GM23248 (cell line): Measurements from ENCODE around the gene SCAMP4. TPM values are rescaled to one million over a fixed set of nuclear protein-coding genes. Genes with fewer than 3 reads are reported as not detected.

Experiments used
- DNase-seq: peaks from one replicate; pipeline ENCODE4 v3.0.0-alpha.2; 2015
- H2AFZ ChIP-seq: fragments of 200-600 bp; sonication (generic); 2 replicates; pipeline ENCODE4 v1.6.1; 2016; ENCODE audit warnings: antibody characterized with exemption
- H3F3A ChIP-seq: fragments of 200-600 bp; sonication (generic); 2 replicates; pipeline ENCODE4 v1.6.1; 2016; ENCODE audit warnings: mild to moderate bottlenecking, antibody characterized with exemption, mixed run types; ENCODE audit not compliant: insufficient read depth
- H3K27ac ChIP-seq: fragments of 200-600 bp; sonication (generic); 2 replicates; pipeline ENCODE4 v1.5.1; 2016; ENCODE audit warnings: mild to moderate bottlenecking
- H3K27me3 ChIP-seq: fragments of 200-600 bp; sonication (generic); replicated peaks from 2 replicates; pipeline ENCODE4 v1.6.1; 2016; ENCODE audit warnings: mild to moderate bottlenecking; ENCODE audit not compliant: insufficient read depth
- H3K36me3 ChIP-seq: fragments of 200-600 bp; sonication (generic); 2 replicates; pipeline ENCODE4 v1.6.1; 2016; ENCODE audit warnings: low read depth, mild to moderate bottlenecking
- H3K4me1 ChIP-seq: fragments of 200-600 bp; sonication (generic); 2 replicates; pipeline ENCODE4 v1.6.1; 2016; ENCODE audit warnings: mild to moderate bottlenecking; ENCODE audit not compliant: insufficient read depth
- H3K4me2 ChIP-seq: fragments of 200-600 bp; sonication (generic); one replicate; pipeline ENCODE4 v1.6.1; 2016; ENCODE audit warnings: mild to moderate bottlenecking; ENCODE audit not compliant: unreplicated experiment
- H3K4me3 ChIP-seq: fragments of 200-600 bp; sonication (generic); 2 replicates; pipeline ENCODE4 v1.5.1; 2016; ENCODE audit warnings: mild to moderate bottlenecking
- H3K79me2 ChIP-seq: fragments of 200-600 bp; sonication (generic); 2 replicates; pipeline ENCODE4 v1.6.1; 2016; ENCODE audit warnings: mild to moderate bottlenecking; ENCODE audit not compliant: insufficient read depth
- H3K9ac ChIP-seq: fragments of 200-600 bp; sonication (generic); 2 replicates; pipeline ENCODE4 v1.6.1; 2016; ENCODE audit warnings: mild to moderate bottlenecking
- H3K9me2 ChIP-seq: fragments of 200-600 bp; sonication (generic); 2 replicates; pipeline ENCODE4 v1.6.1; 2016; ENCODE audit warnings: mixed run types, mild to moderate bottlenecking, moderate library complexity; ENCODE audit not compliant: insufficient read depth
- H3K9me3 ChIP-seq: fragments of 200-600 bp; sonication (generic); one replicate; pipeline ENCODE4 v1.6.1; 2017; ENCODE audit warnings: low read depth
- H4K20me1 ChIP-seq: fragments of 200-600 bp; sonication (generic); 2 replicates; pipeline ENCODE4 v1.6.0; 2016; ENCODE audit not compliant: insufficient read depth
- EZH2 ChIP-seq: fragments of 200-600 bp; sonication (generic); IDR thresholded peaks from 2 replicates; pipeline ENCODE4 v1.6.1; 2018; ENCODE audit warnings: antibody characterized with exemption, mild to moderate bottlenecking; ENCODE audit not compliant: insufficient read depth, poor library complexity, severe bottlenecking
- EZH2phosphoT487 ChIP-seq: fragments of 200-600 bp; sonication (generic); IDR thresholded peaks from 2 replicates; pipeline ENCODE4 v1.6.1; 2018; ENCODE audit warnings: antibody characterized with exemption, moderate library complexity, mild to moderate bottlenecking, low read depth; ENCODE audit not compliant: insufficient read depth
- whole genome bisulfite sequencing, 2 experiments: methylation state at CpG; one replicate each; pipeline ENCODE4 v1.1.6; 2015 to 2017; ENCODE audit warnings: low lambda C conversion rate in 2 of 2, low coverage in 1 of 2; ENCODE audit errors: missing lambda C conversion rate in 2 of 2; 5-methylcytosine and 5-hydroxymethylcytosine counted together
- in situ Hi-C: fragments of 300-500 bp; cut with MboI; formaldehyde crosslinking; loops from 2 replicates; pipeline ENCODE4 v1.15.0; 2020
- polyA plus RNA-seq: library from polyadenylated mRNA; unstranded; fragments of >200 nt; fragmentation: Nextera tagmentation; extraction: Ambion mirVana; gene quantifications from 2 replicates; pipeline ENCODE4 v1.2.1, GENCODE V29; 2016
- total RNA-seq: library from RNA; depleted of rRNA; stranded (reverse); fragments of >200 nt; shearing (Covaris generic); gene quantifications from 2 replicates; pipeline ENCODE4 v1.2.3, GENCODE V29; 2014

The SCAMP4 gene
- total and polyA plus RNA-seq, 2 experiments from 2014 or later = 73.9 to 110 TPM

DNA sequence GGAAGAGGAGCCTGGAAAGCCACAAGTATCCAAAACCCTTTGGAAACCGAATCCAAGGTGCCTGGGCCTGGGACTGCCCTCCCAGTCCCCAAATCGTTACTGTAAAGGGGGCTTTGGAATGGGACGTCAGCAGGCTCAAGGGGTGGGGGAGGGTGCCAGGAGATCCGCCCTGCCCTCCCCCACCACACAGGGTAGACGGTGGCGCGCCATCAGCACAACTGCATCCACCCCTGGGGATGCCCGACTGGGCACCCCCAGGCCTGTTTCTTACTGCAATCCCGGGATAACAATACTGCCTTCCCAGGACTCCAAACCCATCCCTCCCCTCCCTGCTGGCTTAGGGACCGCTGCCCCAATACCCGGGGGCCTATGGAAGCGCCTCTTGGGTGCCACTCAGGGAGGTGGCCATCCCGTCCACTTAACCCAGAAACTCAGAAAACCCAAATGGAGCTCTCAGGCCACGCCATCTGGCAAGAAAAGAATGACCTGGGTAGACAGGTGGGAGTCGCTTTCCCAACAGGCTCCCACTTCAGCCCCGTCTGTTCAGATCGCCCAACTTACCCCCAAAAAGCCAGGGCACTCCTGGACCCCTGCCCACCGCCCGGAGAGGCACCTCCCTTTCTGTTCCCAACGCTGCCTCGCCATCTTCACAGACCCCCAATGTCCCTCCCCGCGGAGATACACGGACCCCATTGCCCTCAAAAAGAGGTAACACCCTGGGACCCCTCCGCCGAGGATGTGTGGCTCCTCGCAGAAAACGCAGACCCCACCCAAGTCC is 44.2 kb upstream of the SCAMP4 start:
- TF ChIP-seq EZH2phosphoT487 = no peak
- no peak for TF ChIP-seq EZH2
- DNase-seq = no peak
- no peaks in the 10 kb centered on the region for H3K9me2 ChIP-seq
- in situ Hi-C loops = no loop called here
- 43 to 46% methylated on average over 23 to 28 of the region's 28 CpGs for WGBS, 2 experiments
- no peaks in the 10 kb centered on the region for H3K9me3 ChIP-seq
- peaks cover 71% of the 10 kb centered on the region for H3K79me2 ChIP-seq
- no peaks in the 10 kb centered on the region for H4K20me1 ChIP-seq
- H3K9ac ChIP-seq = peak overlapping the region; percentile 90
- no peaks in the 10 kb centered on the region for H3K27me3 ChIP-seq
- no peak overlapping the region for H2AFZ ChIP-seq
- H3K4me1 ChIP-seq = peaks cover 23% of the 10 kb centered on the region
- H3K4me2 ChIP-seq = peak overlapping the region; percentile 87
- no peaks in the 10 kb centered on the region for H3K36me3 ChIP-seq
- H3K4me3 ChIP-seq = peak overlapping the region; percentile 91
- peak overlapping the region; percentile 72 for H3K27ac ChIP-seq
- H3F3A ChIP-seq = peaks cover 4% of the 10 kb centered on the region; the same call in 1 of the 2 replicates

DNA sequence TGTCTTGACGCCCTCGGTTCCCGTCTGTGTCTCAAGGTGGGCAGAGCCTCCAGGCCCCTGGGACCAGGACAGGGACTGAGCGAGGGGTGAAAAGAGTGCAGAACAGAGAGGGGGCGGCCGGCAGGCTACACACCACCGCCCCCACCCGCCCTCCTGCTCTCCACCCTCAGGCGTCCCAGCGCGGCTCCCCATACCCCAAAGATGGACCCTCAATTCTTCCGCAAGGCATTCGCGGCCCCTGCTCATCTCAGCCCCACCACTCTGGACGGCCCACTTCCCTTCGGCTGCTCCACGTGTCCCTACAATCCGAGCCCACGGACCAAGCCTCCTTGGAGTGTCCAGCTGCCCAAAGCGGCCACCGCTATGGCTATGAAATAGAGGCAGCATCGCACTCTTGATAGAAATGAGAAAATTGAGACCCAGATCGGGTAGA is 43.6 kb upstream of the SCAMP4 start:
- Histone ChIP-seq H2AFZ (no peak overlapping the region), H3K4me3 (peak overlapping the region; percentile 91), H3K36me3 (no peaks in the 10 kb centered on the region), H3K9ac (peak overlapping the region; percentile 90), H3K9me3 (no peaks in the 10 kb centered on the region), H3K79me2 (peaks cover 65% of the 10 kb centered on the region), H3K4me2 (peak overlapping the region; percentile 87), H3K4me1 (peaks cover 17% of the 10 kb centered on the region), H3F3A (no peaks in the 10 kb centered on the region), H3K9me2 (no peaks in the 10 kb centered on the region), H4K20me1 (no peaks in the 10 kb centered on the region), H3K27me3 (no peaks in the 10 kb centered on the region), H3K27ac (peak overlapping the region; percentile 72)
- WGBS, 2 experiments = 18 to 22% methylated on average over 20 to 23 of the region's 23 CpGs
- peak; percentile 71 for DNase-seq
- in situ Hi-C loops = no loop called here
- TF ChIP-seq EZH2phosphoT487 (no peak), EZH2 (no peak)

DNA sequence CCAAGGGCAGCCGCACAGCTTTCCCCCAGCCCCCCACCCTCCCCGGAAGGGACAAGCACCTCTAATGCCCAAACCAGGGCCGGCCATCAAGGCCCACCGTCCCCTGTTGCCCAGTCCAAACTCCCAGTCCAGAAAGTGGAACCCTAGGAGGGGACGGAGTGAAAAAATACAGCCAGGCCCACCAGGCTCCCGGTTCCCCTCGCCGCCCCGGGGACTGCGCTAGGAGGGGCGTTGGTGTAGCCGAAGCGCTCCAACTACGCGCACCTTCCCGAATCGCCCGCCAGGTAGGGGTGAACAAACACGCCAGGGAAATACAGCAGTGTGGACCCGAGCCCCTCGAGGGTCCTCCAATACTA is 43.2 kb upstream of the SCAMP4 start:
- Histone ChIP-seq H4K20me1 (no peaks in the 10 kb centered on the region), H3K4me2 (peak overlapping the region; percentile 87), H3F3A (no peaks in the 10 kb centered on the region), H3K4me3 (peak overlapping the region; percentile 91), H3K36me3 (no peaks in the 10 kb centered on the region), H2AFZ (no peak overlapping the region), H3K27me3 (no peaks in the 10 kb centered on the region), H3K4me1 (peaks cover 16% of the 10 kb centered on the region), H3K9me3 (no peaks in the 10 kb centered on the region), H3K9me2 (no peaks in the 10 kb centered on the region), H3K9ac (peak overlapping the region; percentile 90), H3K79me2 (peaks cover 65% of the 10 kb centered on the region), H3K27ac (peak overlapping the region; percentile 72)
- no peak for DNase-seq
- in situ Hi-C loops = no loop called here
- TF ChIP-seq EZH2phosphoT487 (no peak), EZH2 (no peak)
- WGBS, 2 experiments = 2% methylated on average over 21 of the region's 21 CpGs

DNA sequence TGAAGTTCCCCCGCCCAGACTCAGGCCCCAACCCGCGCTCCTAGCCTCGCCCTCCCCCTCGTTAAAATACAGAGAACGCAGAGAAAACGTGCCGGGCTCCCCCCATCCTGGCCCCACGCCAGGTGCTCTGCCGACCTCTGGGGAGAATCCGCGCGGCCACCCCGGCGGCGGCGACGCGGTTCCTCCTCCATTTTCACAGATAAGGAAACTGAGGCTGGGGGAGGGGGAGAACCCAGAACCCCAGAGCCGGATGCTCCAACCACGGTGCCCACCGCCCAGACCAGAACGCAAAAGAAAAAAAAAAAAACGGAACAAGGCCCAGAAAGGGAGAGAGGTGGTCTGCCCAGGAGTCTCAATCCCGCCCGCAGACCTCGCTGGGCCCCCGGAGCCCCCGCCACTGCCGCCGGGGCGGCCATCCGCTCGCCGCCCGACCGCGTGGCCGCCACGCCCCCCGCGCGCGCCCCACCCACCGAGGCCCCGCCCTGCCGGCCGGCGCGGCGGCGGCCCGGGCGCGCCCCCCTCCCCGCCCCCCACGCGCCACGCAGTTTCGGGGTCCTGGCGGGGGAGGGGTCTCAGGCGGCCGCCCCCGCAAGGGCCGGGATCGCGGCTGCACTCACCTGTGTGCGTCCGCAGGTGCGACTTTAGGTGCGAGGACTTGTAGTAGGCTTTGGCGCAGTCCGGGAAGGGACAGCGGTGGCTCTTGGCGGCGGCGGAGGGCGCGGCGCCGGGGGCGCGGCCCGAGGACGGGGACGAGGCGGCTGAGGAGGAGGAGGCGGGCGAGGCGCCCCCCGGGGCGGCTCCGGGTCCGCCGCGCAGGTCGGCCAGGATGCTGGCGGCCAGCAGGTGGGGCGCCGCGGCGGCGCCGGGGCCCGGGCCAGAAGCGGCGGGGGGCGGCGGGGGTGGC is 42.5 kb upstream of the SCAMP4 start:
- peaks cover 63% of the 10 kb centered on the region for H3K79me2 ChIP-seq

More for the DNA sequence above, 42.5 kb upstream of the SCAMP4 start:
- Histone ChIP-seq H3K27me3 (no peaks in the 10 kb centered on the region), H3K4me2 (peak overlapping the region; percentile 87), H3K9ac (peak overlapping the region; percentile 90), H3K36me3 (no peaks in the 10 kb centered on the region), H3K4me1 (peaks cover 13% of the 10 kb centered on the region), H3K27ac (peak overlapping the region; percentile 72), H3K4me3 (peak overlapping the region; percentile 91), H4K20me1 (no peaks in the 10 kb centered on the region), H3K9me3 (no peaks in the 10 kb centered on the region), H2AFZ (no peak overlapping the region), H3K9me2 (no peaks in the 10 kb centered on the region), H3F3A (no peaks in the 10 kb centered on the region)
- TF ChIP-seq EZH2phosphoT487 = no peak
- TF ChIP-seq EZH2 = no peak
- in situ Hi-C loops = no loop called here
- WGBS, 2 experiments = 2% methylated on average over 55 to 78 of the region's 109 CpGs
- DNase-seq = peak; percentile 70
